NCI-H526 (cell line): ENCODE data around the gene GADL1.

ENCODE experiments used
- DNase-seq, 2 experiments: peaks; one replicate each; lab custom pipeline; 2025; lab: John Stamatoyannopoulos, UW

The GADL1 gene

GRCh38 chr3:30694668-30695067 is 199.8 kb downstream of the GADL1 start:
- no peak for DNase-seq

- DNase-seq: no peak
Observed at GRCh38 chr3:30694148-30694547, 200.3 kb downstream of the GADL1 start.

GRCh38 chr3:30693470-30694120 is 200.9 kb downstream of the GADL1 start:
- peak; percentile 34 to 73 for DNase-seq

GRCh38 chr3:30692498-30693130 is 201.8 kb downstream of the GADL1 start:
- DNase-seq: no peak

- DNase-seq: peak in 1 of 2 experiments; percentile 8
Observed at GRCh38 chr3:30691944-30692343, 202.5 kb downstream of the GADL1 start.

- no peak for DNase-seq
Observed at GRCh38 chr3:30691249-30691880, 203.1 kb downstream of the GADL1 start.

GRCh38 chr3:30690199-30690598 is 204.3 kb downstream of the GADL1 start:
- DNase-seq: peak; percentile 4 to 11

GRCh38 chr3:30688776-30689641 is 205.5 kb downstream of the GADL1 start:
- DNase-seq: peak; percentile 15 to 43

- DNase-seq: no peak
Observed at GRCh38 chr3:30687930-30688570, 206.4 kb downstream of the GADL1 start.

- DNase-seq: no peak
Observed at GRCh38 chr3:30686799-30687198, 207.7 kb downstream of the GADL1 start.

GRCh38 chr3:30686176-30686575 is 208.3 kb downstream of the GADL1 start:
- no peak for DNase-seq

- no peak for DNase-seq
Observed at GRCh38 chr3:30685267-30685667, 209.2 kb downstream of the GADL1 start.

GRCh38 chr3:30684356-30684755 is 210.1 kb downstream of the GADL1 start:
- no peak for DNase-seq

- DNase-seq: no peak
Observed at GRCh38 chr3:30683769-30684168, 210.7 kb downstream of the GADL1 start.

- DNase-seq: no peak
Observed at GRCh38 chr3:30682434-30683155, 211.9 kb downstream of the GADL1 start.

GRCh38 chr3:30681649-30682211 is 212.7 kb downstream of the GADL1 start:
- no peak for DNase-seq

GRCh38 chr3:30680789-30681648 is 213.4 kb downstream of the GADL1 start:
- no peak for DNase-seq

GRCh38 chr3:30679045-30679444 is 215.4 kb downstream of the GADL1 start:
- no peak for DNase-seq

GRCh38 chr3:30677347-30677685 is 217.1 kb downstream of the GADL1 start:
- no peak for DNase-seq
